GM18508 (cell line): ENCODE measurements around the gene DCAF8L2.
"Not testable (repeated sequence)": the region's sequence is repeated elsewhere in the genome, so short reads cannot be mapped to it uniquely, and the experiment has no call there.

Source experiments
- ATAC-seq: cut with Tn5 transposase; IDR thresholded peaks from one replicate; pipeline ENCODE4 v1.9.1; 2021; ENCODE audit warnings: moderate number of reproducible peaks; ENCODE audit not compliant: insufficient read depth, unreplicated experiment

The DCAF8L2 gene

GRCh38 chrX:27674491-27674890 is 84.3 kb downstream of the DCAF8L2 start:
- no peak for ATAC-seq

GRCh38 chrX:27675493-27675892 is 85.3 kb downstream of the DCAF8L2 start:
- ATAC-seq, result no peak

GRCh38 chrX:27679281-27679680 is 89.1 kb downstream of the DCAF8L2 start:
- no peak for ATAC-seq

GRCh38 chrX:27680726-27681125 is 90.6 kb downstream of the DCAF8L2 start:
- ATAC-seq, result no peak

GRCh38 chrX:27683566-27684208 is 93.5 kb downstream of the DCAF8L2 start:
- not testable (repeated sequence) for ATAC-seq

GRCh38 chrX:27694667-27695066 is 104.5 kb downstream of the DCAF8L2 start:
- ATAC-seq, result no peak

- ATAC-seq, result no peak
Measured at GRCh38 chrX:27706526-27706925, 116.4 kb downstream of the DCAF8L2 start.

GRCh38 chrX:27715610-27716009 is 125.5 kb downstream of the DCAF8L2 start:
- ATAC-seq, result no peak

- no peak for ATAC-seq
Measured at GRCh38 chrX:27728291-27728690, 138.1 kb downstream of the DCAF8L2 start.

- ATAC-seq, result no peak
Measured at GRCh38 chrX:27731962-27732361, 141.8 kb downstream of the DCAF8L2 start.

GRCh38 chrX:27735914-27736313 is 145.8 kb downstream of the DCAF8L2 start:
- no peak for ATAC-seq

GRCh38 chrX:27740933-27741332 is 150.8 kb downstream of the DCAF8L2 start:
- no peak for ATAC-seq

GRCh38 chrX:27743521-27743920 is 153.4 kb downstream of the DCAF8L2 start:
- not testable (repeated sequence) for ATAC-seq

- no peak for ATAC-seq
Measured at GRCh38 chrX:27746516-27746915, 156.4 kb downstream of the DCAF8L2 start.

GRCh38 chrX:27750298-27750697 is 160.2 kb downstream of the DCAF8L2 start:
- ATAC-seq, result not testable (repeated sequence)

GRCh38 chrX:27751976-27752375 is 161.8 kb downstream of the DCAF8L2 start:
- no peak for ATAC-seq

- ATAC-seq, result no peak
Measured at GRCh38 chrX:27765718-27766117, 175.6 kb downstream of the DCAF8L2 start.

GRCh38 chrX:27767387-27767786 is 177.2 kb downstream of the DCAF8L2 start:
- no peak for ATAC-seq

- no peak for ATAC-seq
Measured at GRCh38 chrX:27775984-27776383, 185.8 kb downstream of the DCAF8L2 start.

- ATAC-seq, result no peak
Measured at GRCh38 chrX:27796640-27797257, 206.6 kb downstream of the DCAF8L2 start.

GRCh38 chrX:27797575-27797974 is 207.4 kb downstream of the DCAF8L2 start:
- ATAC-seq, result no peak
